ENCODE measurements around the gene MEAF6. TPM values are rescaled to one million over a fixed set of nuclear protein-coding genes. Genes with fewer than 3 reads are reported as not detected.

The MEAF6 gene
- total and polyA plus RNA-seq, 8 donors: 25.8 to 76.3 (median 53.8) TPM

GRCh38 chr1:37474697-37475379, 39.7 kb downstream of the MEAF6 start:
- intact Hi-C loops (cut with DNase I; ENCODE audit: low total_unique reads): no loop called here
- Histone ChIP-seq H3K4me3 (peak overlapping the region; percentile 58 to 93 (median 87)), H3K9me3 (no peaks in the 10 kb centered on the region), H3K27ac (peak overlapping the region; percentile 93 to 99 (median 97)), H3K36me3 (peaks cover 7 to 25% (median 16%) of the 10 kb centered on the region in 4 donors), H3K4me1 (peaks cover 77 to 85% (median 81%) of the 10 kb centered on the region in 4 donors), H3K27me3 (no peaks in the 10 kb centered on the region)
- WGBS, 5 donors: 0 to 1% (median 1%) methylated on average over 27 to 38 of the region's 38 CpGs
- TF ChIP-seq POLR2A (IDR thresholded peaks at IDR 0.05) (no peak), POLR2AphosphoS5 (IDR thresholded peaks at IDR 0.05) (no peak), EP300 (IDR thresholded peaks at IDR 0.05) (no peak)
- TF ChIP-seq, protein P1, sequence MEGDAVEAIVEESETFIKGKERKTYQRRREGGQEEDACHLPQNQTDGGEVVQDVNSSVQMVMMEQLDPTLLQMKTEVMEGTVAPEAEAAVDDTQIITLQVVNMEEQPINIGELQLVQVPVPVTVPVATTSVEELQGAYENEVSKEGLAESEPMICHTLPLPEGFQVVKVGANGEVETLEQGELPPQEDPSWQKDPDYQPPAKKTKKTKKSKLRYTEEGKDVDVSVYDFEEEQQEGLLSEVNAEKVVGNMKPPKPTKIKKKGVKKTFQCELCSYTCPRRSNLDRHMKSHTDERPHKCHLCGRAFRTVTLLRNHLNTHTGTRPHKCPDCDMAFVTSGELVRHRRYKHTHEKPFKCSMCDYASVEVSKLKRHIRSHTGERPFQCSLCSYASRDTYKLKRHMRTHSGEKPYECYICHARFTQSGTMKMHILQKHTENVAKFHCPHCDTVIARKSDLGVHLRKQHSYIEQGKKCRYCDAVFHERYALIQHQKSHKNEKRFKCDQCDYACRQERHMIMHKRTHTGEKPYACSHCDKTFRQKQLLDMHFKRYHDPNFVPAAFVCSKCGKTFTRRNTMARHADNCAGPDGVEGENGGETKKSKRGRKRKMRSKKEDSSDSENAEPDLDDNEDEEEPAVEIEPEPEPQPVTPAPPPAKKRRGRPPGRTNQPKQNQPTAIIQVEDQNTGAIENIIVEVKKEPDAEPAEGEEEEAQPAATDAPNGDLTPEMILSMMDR (IDR thresholded peaks at IDR 0.05): no peak
- DNase-seq: peak; percentile 35 to 68

- Histone ChIP-seq H3K27ac (peak within 1 kb of the TSS; percentile 93 to 99 (median 97)), H3K36me3 (peaks cover 6 to 25% (median 16%) of the 10 kb centered on the region in 4 donors), H3K9me3 (no peaks in the 10 kb centered on the region), H3K4me3 (peak within 1 kb of the TSS; percentile 58 to 93 (median 87)), H3K4me1 (peaks cover 71 to 79% (median 75%) of the 10 kb centered on the region in 4 donors), H3K27me3 (no peaks in the 10 kb centered on the region)
- 0 to 2% (median 1%) methylated on average over 12 to 78 of the region's 78 CpGs for WGBS, 5 donors
- TF ChIP-seq EP300 (IDR thresholded peaks at IDR 0.05) (no peak), POLR2AphosphoS5 (IDR thresholded peaks at IDR 0.05) (peak; percentile 96 to 100 (median 99)), POLR2A (IDR thresholded peaks at IDR 0.05) (peak in 1 of 4 donors; percentile 52)
- DNase-seq: peak; percentile 96 to 97
- intact Hi-C loops (cut with DNase I; ENCODE audit: low total_unique reads): no loop called here
Observed at GRCh38 chr1:37474046-37474696, 40.4 kb downstream of the MEAF6 start, which contains the start of gene ZC3H12A. Gene ZC3H12A (plus strand): TSS chr1:37474580. CDS start chr1:37475497, 917 bp downstream.

- H3K4me1 ChIP-seq: peaks cover 64 to 72% (median 69%) of the 10 kb centered on the region in 4 donors
- intact Hi-C loops (cut with DNase I; ENCODE audit: low total_unique reads): no loop called here
- no peaks in the 10 kb centered on the region for H3K27me3 ChIP-seq
- TF ChIP-seq POLR2AphosphoS5 (IDR thresholded peaks at IDR 0.05): peak in 1 of 3 donors; percentile 13
- TF ChIP-seq, protein P1 (IDR thresholded peaks at IDR 0.05): no peak
- peaks cover 6 to 21% (median 13%) of the 10 kb centered on the region in 4 donors for H3K36me3 ChIP-seq
- H3K9me3 ChIP-seq: no peaks in the 10 kb centered on the region
- WGBS, 5 donors: 11 to 24% (median 15%) methylated on average over 12 of the region's 12 CpGs
- peak in 1 of 2 donors; percentile 48 for DNase-seq
- peak overlapping the region; percentile 58 to 93 (median 87) for H3K4me3 ChIP-seq
- H3K27ac ChIP-seq: peak overlapping the region; percentile 86 to 99 (median 97)
Observed at GRCh38 chr1:37473431-37474045, 41.0 kb downstream of the MEAF6 start.

GRCh38 chr1:37472994-37473393, 41.6 kb downstream of the MEAF6 start:
- Histone ChIP-seq H3K36me3 (peaks cover 3 to 15% (median 8%) of the 10 kb centered on the region in 4 donors), H3K4me1 (peaks cover 59 to 67% (median 63%) of the 10 kb centered on the region in 4 donors), H3K9me3 (no peaks in the 10 kb centered on the region), H3K27me3 (no peaks in the 10 kb centered on the region), H3K4me3 (peak overlapping the region in 2 of 4 donors; percentile 58 to 85), H3K27ac (peak overlapping the region in 4 of 5 donors; percentile 97 to 99 (median 98))
- no peak for TF ChIP-seq POLR2AphosphoS5 (IDR thresholded peaks at IDR 0.05)
- TF ChIP-seq, protein P1 (IDR thresholded peaks at IDR 0.05): no peak
- no peak for TF ChIP-seq POLR2A (IDR thresholded peaks at IDR 0.05)
- TF ChIP-seq EP300 (IDR thresholded peaks at IDR 0.05): no peak
- 66 to 80% (median 73%) methylated on average over 1 of the region's 1 CpG for WGBS, 5 donors
- intact Hi-C loops (cut with DNase I; ENCODE audit: low total_unique reads): no loop called here
- DNase-seq: no peak

Measured in stomach (tissue), 9 donors.